Measurements from ENCODE around the gene CNNM1. TPM values are rescaled to one million over a fixed set of nuclear protein-coding genes. Genes with fewer than 3 reads are reported as not detected.

The CNNM1 gene
- total RNA-seq, 1 donor = 3.5 TPM

DNA sequence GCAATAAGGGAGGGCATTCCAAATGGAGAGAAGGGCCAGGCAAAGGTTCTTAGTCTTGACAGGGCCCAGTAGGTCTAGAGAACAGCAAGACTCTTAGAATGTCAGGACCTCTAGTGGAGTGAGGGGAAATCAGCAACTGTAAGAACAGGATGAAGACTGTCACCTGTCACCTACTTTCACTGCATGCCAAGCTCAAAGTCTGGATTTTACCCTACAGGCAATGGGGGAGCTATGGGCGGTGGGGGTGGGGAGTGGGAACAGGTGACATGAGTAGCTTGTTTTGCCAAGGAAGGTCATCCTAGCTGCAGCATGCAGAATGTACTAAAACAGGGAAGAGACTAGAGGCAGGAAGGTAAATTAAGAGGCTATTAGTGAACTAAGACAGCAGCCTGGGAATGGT, 82.9 kb downstream of the CNNM1 start:
- DNase-seq (ENCODE audit: low read depth) = no peak
- TF ChIP-seq, protein P1, sequence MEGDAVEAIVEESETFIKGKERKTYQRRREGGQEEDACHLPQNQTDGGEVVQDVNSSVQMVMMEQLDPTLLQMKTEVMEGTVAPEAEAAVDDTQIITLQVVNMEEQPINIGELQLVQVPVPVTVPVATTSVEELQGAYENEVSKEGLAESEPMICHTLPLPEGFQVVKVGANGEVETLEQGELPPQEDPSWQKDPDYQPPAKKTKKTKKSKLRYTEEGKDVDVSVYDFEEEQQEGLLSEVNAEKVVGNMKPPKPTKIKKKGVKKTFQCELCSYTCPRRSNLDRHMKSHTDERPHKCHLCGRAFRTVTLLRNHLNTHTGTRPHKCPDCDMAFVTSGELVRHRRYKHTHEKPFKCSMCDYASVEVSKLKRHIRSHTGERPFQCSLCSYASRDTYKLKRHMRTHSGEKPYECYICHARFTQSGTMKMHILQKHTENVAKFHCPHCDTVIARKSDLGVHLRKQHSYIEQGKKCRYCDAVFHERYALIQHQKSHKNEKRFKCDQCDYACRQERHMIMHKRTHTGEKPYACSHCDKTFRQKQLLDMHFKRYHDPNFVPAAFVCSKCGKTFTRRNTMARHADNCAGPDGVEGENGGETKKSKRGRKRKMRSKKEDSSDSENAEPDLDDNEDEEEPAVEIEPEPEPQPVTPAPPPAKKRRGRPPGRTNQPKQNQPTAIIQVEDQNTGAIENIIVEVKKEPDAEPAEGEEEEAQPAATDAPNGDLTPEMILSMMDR (IDR thresholded peaks at IDR 0.05; ENCODE audit: insufficient read depth, low read depth, low read length) = no peak
- no peak overlapping the region for H3K4me3 ChIP-seq (ENCODE audit: low read depth, low read length)

DNA sequence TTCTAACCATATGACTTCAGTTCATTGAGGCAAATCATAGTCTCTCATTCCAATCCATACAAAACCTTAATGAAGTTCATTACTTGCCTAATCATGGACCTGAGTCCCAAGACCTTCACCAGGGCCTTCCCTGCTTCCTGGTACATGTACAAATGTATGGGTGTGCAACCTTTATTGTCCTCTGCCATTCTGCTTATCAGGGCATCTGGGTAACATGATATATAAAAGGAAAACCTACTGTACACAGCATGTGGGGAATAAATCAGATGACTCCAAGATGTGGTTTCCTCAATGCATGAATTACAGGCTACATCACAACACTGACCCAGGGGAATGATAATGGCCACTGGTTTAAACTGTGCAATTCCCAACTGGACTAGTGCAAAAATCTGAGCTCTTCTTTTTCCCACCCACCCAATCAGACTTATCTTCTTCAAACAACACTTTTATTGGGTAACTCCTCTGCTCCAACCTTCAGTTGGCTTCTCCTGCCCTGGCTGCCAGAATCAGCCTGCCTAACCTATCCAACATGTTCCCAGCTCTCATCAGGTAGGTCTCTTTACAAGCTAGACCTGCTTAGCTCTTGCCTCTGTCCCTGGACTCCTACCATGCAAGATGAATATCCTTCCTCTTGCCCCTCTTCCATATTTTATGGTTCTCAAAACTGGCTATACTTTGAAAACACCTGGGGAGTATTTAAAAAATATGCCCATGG, 89.9 kb downstream of the CNNM1 start:
- TF ChIP-seq, protein P1 (IDR thresholded peaks at IDR 0.05; ENCODE audit: insufficient read depth, low read depth, low read length) = no peak
- H3K4me3 ChIP-seq (ENCODE audit: low read depth, low read length) = no peak overlapping the region
- DNase-seq (ENCODE audit: low read depth) = no peak

DNA sequence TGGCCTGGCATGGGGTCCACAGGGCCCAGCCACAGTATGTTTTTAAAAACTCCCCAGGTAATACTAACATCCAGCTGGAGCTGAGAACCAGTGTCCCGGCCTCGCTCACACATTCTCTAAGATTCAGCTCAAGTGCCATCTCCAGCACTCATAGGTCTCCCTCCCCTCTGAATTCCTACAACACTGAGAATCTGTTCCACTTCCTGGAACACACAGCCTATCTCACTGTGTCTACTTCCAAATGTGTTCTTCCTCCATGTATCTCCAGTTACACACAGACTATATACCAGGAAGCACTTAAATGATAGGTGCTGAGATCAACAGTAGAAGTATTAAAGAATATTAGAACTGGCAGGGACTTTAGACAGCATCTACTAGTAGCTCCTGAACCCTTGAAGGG, 90.5 kb downstream of the CNNM1 start:
- TF ChIP-seq, protein P1 (IDR thresholded peaks at IDR 0.05; ENCODE audit: insufficient read depth, low read depth, low read length) = no peak
- DNase-seq (ENCODE audit: low read depth) = no peak
- no peak overlapping the region for H3K4me3 ChIP-seq (ENCODE audit: low read depth, low read length)

DNA sequence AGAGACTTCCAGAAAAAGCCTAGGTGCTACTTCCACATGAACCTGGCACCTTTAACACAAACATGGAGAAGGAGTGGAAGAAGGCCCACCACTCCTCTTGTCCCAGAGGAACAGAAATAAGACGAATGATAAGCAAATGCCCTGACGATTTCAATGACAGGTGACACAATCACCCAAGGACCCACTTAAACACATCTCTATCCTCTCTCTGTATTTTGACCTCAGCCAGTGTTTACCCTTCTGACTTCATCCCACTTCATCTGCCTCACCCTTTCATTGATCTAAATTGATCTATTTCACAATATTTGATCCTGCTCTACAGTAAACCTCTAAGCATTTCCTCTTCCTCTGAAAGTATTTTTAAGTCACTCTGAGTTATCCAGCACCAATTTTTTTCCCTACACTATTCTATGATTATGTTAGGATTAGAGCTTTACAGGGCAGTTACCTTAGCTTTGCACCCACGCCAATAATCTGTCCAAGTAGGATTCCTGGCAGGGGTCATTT, 92.1 kb downstream of the CNNM1 start:
- H3K4me3 ChIP-seq (ENCODE audit: low read depth, low read length) = no peak overlapping the region
- DNase-seq (ENCODE audit: low read depth) = no peak
- TF ChIP-seq, protein P1 (IDR thresholded peaks at IDR 0.05; ENCODE audit: insufficient read depth, low read depth, low read length) = no peak

DNA sequence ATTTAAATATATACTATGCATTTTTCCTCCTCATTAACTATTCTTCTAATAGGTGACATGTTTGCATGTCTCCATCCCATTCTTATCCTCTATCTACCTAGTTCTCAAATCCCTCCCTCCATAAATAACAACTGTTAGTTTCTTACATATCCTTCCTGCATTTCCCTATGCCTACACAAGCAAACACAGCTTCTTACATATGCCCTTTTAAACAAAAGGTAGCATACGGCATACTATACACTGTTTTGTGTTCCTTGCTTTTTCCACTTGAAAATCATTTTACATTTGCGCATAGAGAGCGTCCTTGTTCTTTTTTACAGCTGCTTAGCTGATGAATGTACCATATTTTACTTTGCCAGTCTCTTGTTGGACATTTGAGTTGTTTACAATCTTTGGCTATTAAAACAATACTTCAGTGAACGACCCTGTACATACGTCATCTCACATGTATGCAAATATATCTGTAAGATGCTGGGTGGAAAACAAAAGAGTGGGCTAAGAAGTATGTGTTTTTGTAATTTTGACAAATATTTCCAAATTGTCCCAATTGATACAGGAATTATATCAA, 93.5 kb downstream of the CNNM1 start:
- TF ChIP-seq, protein P1 (IDR thresholded peaks at IDR 0.05; ENCODE audit: insufficient read depth, low read depth, low read length) = no peak
- H3K4me3 ChIP-seq (ENCODE audit: low read depth, low read length) = no peak overlapping the region
- no peak for DNase-seq (ENCODE audit: low read depth)

DNA sequence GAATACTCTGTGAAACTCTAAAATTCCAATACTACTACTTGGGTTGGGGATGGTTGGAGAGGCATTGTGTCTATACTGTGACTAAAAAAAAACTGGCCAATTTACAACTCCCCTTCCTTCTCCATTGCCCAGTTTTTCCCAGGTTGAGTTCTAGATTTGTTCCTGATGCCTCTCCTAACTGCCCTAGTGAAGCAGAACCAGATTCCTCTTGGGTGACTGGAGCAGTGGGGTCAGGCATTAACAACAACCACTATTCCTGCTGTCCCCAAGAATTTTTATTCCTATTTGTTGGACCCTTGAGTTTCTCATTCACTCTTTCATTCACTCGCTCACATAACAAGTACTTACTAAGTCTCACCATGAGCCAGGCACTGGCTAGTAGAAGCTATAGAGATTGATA, 95.5 kb downstream of the CNNM1 start:
- DNase-seq (ENCODE audit: low read depth) = no peak
- H3K4me3 ChIP-seq (ENCODE audit: low read depth, low read length) = no peak overlapping the region
- TF ChIP-seq, protein P1 (IDR thresholded peaks at IDR 0.05; ENCODE audit: insufficient read depth, low read depth, low read length) = no peak

All from fibroblast of villous mesenchyme (primary cell).